HG02763 (cell line): ENCODE measurements around the gene PTH.

Source experiments
- ATAC-seq: cut with Tn5 transposase; IDR thresholded peaks from one replicate; pipeline ENCODE4 v1.9.1; 2021; ENCODE audit warnings: mild to moderate bottlenecking, moderate library complexity; ENCODE audit not compliant: unreplicated experiment

PTH gene

DNA sequence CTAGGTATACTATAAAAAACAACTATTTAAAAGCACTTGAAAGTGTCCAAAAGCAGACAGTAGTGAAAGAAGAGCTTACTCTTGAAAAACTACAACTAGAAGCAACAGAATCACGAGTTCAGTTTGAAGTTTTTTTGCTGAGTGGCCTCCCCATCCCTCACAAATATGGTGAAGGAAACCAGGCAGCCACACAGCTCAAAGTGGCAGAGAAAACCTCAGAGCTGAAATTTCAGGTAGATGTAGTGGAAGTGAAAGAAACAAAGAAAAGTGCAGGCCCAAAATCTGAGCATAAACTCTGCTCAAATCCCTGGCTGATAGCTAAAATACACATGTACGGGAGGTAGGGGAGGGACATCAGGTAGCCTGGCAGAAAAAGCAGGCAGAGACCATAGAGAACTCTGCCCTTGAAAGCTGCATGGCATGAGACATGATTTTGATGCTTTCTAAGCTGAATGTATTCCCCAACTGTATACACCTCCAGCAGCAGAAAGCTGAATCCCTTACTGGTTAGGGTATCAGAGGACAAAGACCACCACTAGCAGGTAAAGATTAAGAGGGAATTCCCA is 44.9 kb downstream of the PTH start:
- no peak for ATAC-seq

- no peak for ATAC-seq
Measured at GRCh38 chr11:13449522-13449921, 46.3 kb downstream of the PTH start.

GRCh38 chr11:13448876-13449275 is 46.9 kb downstream of the PTH start:
- no peak for ATAC-seq

- ATAC-seq: no peak
Measured at GRCh38 chr11:13446444-13446843, 49.4 kb downstream of the PTH start.

DNA sequence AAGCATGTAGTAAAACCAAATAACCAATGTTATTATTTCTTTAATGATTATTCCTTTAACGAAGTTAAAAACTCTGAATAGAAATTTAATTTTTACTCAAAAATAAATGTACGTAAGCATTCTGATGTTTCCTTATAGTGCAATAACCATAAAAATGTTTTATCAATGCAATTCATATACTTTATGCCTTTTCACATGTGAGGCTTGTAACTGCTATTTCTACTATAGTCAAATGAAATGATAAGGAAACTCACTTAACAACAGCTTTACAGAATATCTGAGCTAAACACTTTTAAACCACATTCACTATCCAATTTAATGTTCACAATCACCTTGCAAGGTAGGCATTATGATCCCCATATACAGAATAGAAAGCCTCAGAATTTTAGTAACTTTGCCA is 50.2 kb downstream of the PTH start:
- ATAC-seq: no peak
